Mucosa of descending colon (tissue), 3 donors: ENCODE data around the gene JPH4. TPM values are rescaled to one million over a fixed set of nuclear protein-coding genes. Genes with fewer than 3 reads are reported as not detected.

Experiments used
- ATAC-seq: fragments of 200-7000 bp; cut with Tn5 transposase; one replicate; pipeline ENCODE4 v1.9.1; 2020; ENCODE audit warnings: mild to moderate bottlenecking, moderate library complexity
- DNase-seq, 3 donors: peaks; one replicate each; pipeline ENCODE4 v3.0.0-alpha.2; 2020
- H3K36me3 ChIP-seq: fragments of 200-600 bp; one replicate; pipeline ENCODE4 v1.8.0; 2021; ENCODE audit warnings: low read depth, mild to moderate bottlenecking
- H3K4me1 ChIP-seq: fragments of 200-600 bp; one replicate; pipeline ENCODE4 v1.8.0; 2021; ENCODE audit warnings: low read depth, mild to moderate bottlenecking
- H3K4me3 ChIP-seq: fragments of 200-600 bp; one replicate; pipeline ENCODE4 v1.8.0; 2021; ENCODE audit warnings: mild to moderate bottlenecking
- H3K9me3 ChIP-seq: fragments of 200-600 bp; one replicate; pipeline ENCODE4 v1.8.0; 2021; ENCODE audit warnings: mild to moderate bottlenecking
- CTCF ChIP-seq: fragments of 200-600 bp; IDR thresholded peaks from one replicate; pipeline ENCODE4 v1.8.0; 2022; ENCODE audit warnings: antibody characterized with exemption, mild to moderate bottlenecking
- intact Hi-C, 2 donors: fragments of 100-400 bp; cut with DNase I in 1 of 2; cut with micrococcal nuclease in 1 of 2; formaldehyde crosslinking; loops; one replicate each; pipeline versions ENCODE4 v1.11.0 to v1.11.1; 2022; cut with DNase I, micrococcal nuclease
- total RNA-seq, 3 donors: library from RNA; stranded (reverse); fragmentation: NEBNext Ultra II Directional in 2 of 3; extraction: Animal tissue kit (Norgen Biotek cat#: 25700) in 2 of 3; gene quantifications; one replicate each; pipeline versions ENCODE4 v1.2.1 to v1.2.4, GENCODE V29; 2021 to 2023
- donor health status: DM: no; HTN: no; CAD: no; lungs with moderate emphysema.
- donor health status: DM: no; HTN: no; CAD: no.
- donor health status: DM: no; HTN: yes; CAD: no.

The JPH4 gene
- total RNA-seq, 3 donors from 2014 or later: 0.26 to 3.7 (median 0.87) TPM

GRCh38 chr14:23580152-23580926, 1.7 kb upstream of the JPH4 start:
- ATAC-seq (no peak), DNase-seq (no peak)
- TF ChIP-seq CTCF: no peak
- Histone ChIP-seq H3K9me3 (no peaks in the 10 kb centered on the region), H3K4me1 (peaks cover 16% of the 10 kb centered on the region), H3K36me3 (no peaks in the 10 kb centered on the region), H3K4me3 (no peak overlapping the region)
- intact Hi-C loops: no loop called here

DNA sequence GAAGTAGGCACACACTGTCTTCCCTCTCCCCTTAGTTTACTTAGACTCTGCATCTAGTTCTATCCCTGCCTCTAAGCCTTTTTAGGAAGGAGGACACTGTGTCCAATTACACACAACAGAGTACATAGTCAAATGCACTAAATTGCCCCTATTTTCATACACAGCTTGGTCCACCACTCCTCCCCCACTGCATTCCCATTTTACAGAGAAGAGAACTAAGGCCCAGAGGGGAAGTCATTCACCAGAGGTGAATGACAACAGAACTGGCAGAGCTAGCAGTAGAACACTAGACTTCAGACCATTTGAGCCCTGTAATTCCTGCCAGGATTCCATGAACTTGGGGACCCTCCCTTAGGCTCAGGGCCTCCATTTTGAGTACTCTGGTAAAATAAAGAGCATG, 1.1 kb upstream of the JPH4 start:
- Histone ChIP-seq H3K36me3 (no peaks in the 10 kb centered on the region), H3K4me3 (no peak overlapping the region), H3K9me3 (no peaks in the 10 kb centered on the region), H3K4me1 (peaks cover 16% of the 10 kb centered on the region)
- no peak for ATAC-seq
- DNase-seq: no peak
- TF ChIP-seq CTCF: no peak
- intact Hi-C loops: no loop called here

DNA sequence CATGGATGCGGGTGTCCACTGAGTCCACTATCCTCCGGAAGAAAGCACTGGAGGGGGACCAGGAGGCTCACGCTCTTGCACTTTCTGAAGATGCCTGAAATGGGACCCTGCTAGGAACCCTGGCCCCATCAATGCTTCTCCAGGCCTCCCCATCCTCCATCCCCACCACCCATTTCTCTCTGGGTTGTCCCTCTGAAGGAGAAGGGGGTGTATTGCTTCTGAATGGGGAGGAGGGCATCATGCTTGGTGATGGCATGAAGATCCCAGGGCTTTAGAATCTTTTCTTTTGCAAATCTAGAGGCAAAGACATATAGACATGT, 681 bp upstream of the JPH4 start:
- ATAC-seq (no peak), DNase-seq (no peak)
- intact Hi-C loops: no loop called here
- no peaks in the 10 kb centered on the region for H3K36me3 ChIP-seq
- no peaks in the 10 kb centered on the region for H3K9me3 ChIP-seq
- H3K4me3 ChIP-seq: no peak overlapping the region
- peaks cover 16% of the 10 kb centered on the region for H3K4me1 ChIP-seq
- TF ChIP-seq CTCF: no peak

DNA sequence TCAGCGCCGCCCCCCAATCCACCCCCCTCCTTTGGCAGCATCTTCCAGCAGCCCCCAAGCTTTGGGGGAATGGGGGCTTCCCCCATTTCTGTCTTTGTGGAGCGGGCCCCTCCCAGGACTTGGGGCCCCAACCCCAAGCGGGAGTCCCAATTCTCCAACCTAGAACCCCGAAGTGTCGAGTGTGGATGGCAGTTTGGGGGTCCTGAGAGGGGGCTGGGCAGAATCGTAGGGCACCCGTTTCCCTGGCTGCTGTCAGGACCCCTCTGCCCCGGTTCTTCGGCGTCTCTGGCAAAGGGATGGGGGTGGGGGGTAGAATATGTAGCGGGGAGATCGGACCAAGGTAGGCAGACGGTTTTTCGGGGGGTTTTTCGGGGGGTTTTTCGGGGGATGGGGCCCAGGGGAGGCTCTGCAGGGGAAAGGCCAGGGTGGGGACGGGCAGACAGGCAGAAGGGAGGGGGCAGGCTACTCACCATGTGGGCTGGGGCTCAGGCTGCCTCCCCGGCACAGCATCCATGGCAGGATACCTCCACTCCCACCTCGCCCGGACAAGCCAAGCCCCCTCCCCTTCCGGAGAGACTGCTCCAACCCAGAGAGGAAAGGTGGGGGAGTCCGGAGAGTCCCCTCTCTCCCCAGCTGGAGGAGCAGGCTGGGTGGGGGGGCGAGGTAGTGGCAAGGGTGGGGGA, 739 bp downstream of the JPH4 start:
- intact Hi-C loops: no loop called here
- DNase-seq: no peak
- H3K36me3 ChIP-seq: no peaks in the 10 kb centered on the region
- no peak for TF ChIP-seq CTCF
- H3K4me1 ChIP-seq: peaks cover 16% of the 10 kb centered on the region
- no peak for ATAC-seq
- H3K9me3 ChIP-seq: no peaks in the 10 kb centered on the region
- H3K4me3 ChIP-seq: no peak overlapping the region

DNA sequence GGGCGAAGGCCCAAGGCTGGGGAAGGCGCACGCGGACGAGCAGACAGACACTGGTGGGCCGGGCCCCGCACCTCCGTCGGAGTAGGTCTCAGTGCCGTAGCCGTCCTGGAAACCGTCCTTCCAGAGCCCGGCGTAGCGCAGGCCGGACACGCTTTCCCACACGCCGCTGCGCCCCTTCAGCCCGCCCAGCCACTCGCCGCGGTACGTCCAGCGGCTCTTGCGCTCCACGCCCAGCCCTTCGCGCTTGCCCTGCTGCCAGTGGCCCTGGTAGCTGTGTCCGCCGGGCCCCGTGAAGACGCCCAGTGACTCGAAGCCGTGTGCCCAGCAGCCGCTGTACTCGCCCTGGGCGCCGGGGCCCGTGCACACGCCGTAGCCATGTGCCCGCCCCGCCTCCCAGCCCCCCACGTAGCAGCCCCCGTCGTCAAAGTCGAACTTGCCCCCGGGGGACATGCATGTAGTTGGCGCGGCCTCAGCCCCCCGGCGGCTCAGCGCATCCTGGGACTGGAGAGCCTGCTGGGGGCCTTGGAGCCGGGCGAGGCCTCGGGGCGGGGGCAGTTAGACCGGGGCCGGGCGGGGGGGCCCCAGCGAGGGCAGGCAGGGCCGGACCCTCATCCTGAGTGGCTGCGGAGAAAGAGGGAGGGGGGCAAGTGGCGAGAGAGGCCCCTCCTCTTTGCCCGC, 1.4 kb downstream of the JPH4 start:
- Histone ChIP-seq H3K4me1 (peaks cover 16% of the 10 kb centered on the region), H3K9me3 (no peaks in the 10 kb centered on the region), H3K4me3 (no peak overlapping the region), H3K36me3 (no peaks in the 10 kb centered on the region)
- no peak for TF ChIP-seq CTCF
- intact Hi-C loops: no loop called here
- peak; percentile 52 for ATAC-seq
- DNase-seq: no peak
